Measurements from ENCODE around the gene PRAMEF20.

PRAMEF20 gene

GRCh38 chr1:13462682-13463081 lies 52.4 kb downstream of the PRAMEF20 start:
- DNase-seq (ENCODE audit: low read depth) = no peak

GRCh38 chr1:13465515-13465914 lies 55.3 kb downstream of the PRAMEF20 start:
- no peak for DNase-seq (ENCODE audit: low read depth)

- no peak for DNase-seq (ENCODE audit: low read depth)
Measured at GRCh38 chr1:13469343-13469742, 59.1 kb downstream of the PRAMEF20 start.
